B cell (primary cell): Measurements from ENCODE around the gene IPP. TPM values are rescaled to one million over a fixed set of nuclear protein-coding genes. Genes with fewer than 3 reads are reported as not detected.

Experiments
- ATAC-seq: fragments of 200-7000 bp; cut with Tn5 transposase; one replicate; pipeline ENCODE4 v1.10.0; 2021; ENCODE audit warnings: low read depth, mild to moderate bottlenecking, moderate number of reproducible peaks, moderate library complexity
- CTCF ChIA-PET: fragments of 350-600 bp; sonication (Branson Sonifier 250); formaldehyde crosslinking; loops from one replicate; lab custom pipeline; 2021; ENCODE audit warnings: antibody characterized with exemption, inconsistent platforms; lab: Charles Lee
- POLR2A ChIA-PET: fragments of 350-600 bp; sonication (Branson Sonifier 250); formaldehyde crosslinking; loops from one replicate; lab custom pipeline; 2021; ENCODE audit warnings: antibody characterized with exemption; lab: Charles Lee
- DNase-seq: peaks from one replicate; pipeline ENCODE4 v3.0.0; 2013
- H2AFZ ChIP-seq: 2 replicates; pipeline ENCODE4 v1.6.1; 2012; ENCODE audit warnings: mild to moderate bottlenecking, low read depth, low read length; ENCODE audit not compliant: insufficient read depth, poor library complexity, severe bottlenecking
- H3K27ac ChIP-seq, 2 donors: 1 replicate in 1 of 2; 2 replicates in 1 of 2; pipeline ENCODE4 v1.5.1; 2012 to 2013; ENCODE audit warnings: low read length in 2 of 2, mild to moderate bottlenecking in 2 of 2, moderate library complexity in 1 of 2
- H3K27me3 ChIP-seq, 4 experiments: fragments of 200-600 bp in 1 of 4; sonication (generic) in 1 of 4; replicated peaks in 1 of 4; 1 replicate in 2 of 4; 2 replicates in 2 of 4; pipeline versions ENCODE4 v1.6.1 to v1.7.0; 2013 to 2016; ENCODE audit warnings: low read length in 3 of 4, mild to moderate bottlenecking in 2 of 4, mixed read lengths in 1 of 4, moderate library complexity in 1 of 4; ENCODE audit not compliant: insufficient read depth in 4 of 4, control insufficient read depth in 3 of 4; ENCODE audit errors: control extremely low read depth in 1 of 4
- H3K36me3 ChIP-seq, 2 experiments: replicated peaks in 1 of 2; 1 replicate in 1 of 2; 2 replicates in 1 of 2; pipeline versions ENCODE4 v1.6.1 to v1.7.1; 2013; ENCODE audit warnings: low read length in 1 of 2; ENCODE audit not compliant: insufficient read depth in 2 of 2, control insufficient read depth in 1 of 2; ENCODE audit errors: control extremely low read depth in 1 of 2, extremely low read depth in 1 of 2
- H3K4me1 ChIP-seq, 2 donors: fragments of 200-600 bp in 1 of 2; sonication (generic) in 1 of 2; 1 replicate in 1 of 2; 2 replicates in 1 of 2; pipeline versions ENCODE4 v1.5.1 to v1.6.1; 2013 to 2017; ENCODE audit warnings: low read length in 2 of 2; ENCODE audit not compliant: control insufficient read depth in 2 of 2, insufficient read depth in 2 of 2
- H3K4me2 ChIP-seq: replicated peaks from 2 replicates; pipeline ENCODE3; 2012; ENCODE audit warnings: mild to moderate bottlenecking, low read depth, low read length; ENCODE audit not compliant: poor library complexity, severe bottlenecking
- H3K4me3 ChIP-seq, 5 experiments: fragments of 200-600 bp in 1 of 5; sonication (generic) in 1 of 5; 1 replicate in 3 of 5; 2 replicates in 2 of 5; pipeline versions ENCODE4 v1.5.1 to v1.7.0; 2011 to 2016; ENCODE audit warnings: low read length in 4 of 5, mild to moderate bottlenecking in 4 of 5, low read depth in 2 of 5, control low read depth in 1 of 5, moderate library complexity in 1 of 5; ENCODE audit not compliant: insufficient read depth in 1 of 5; ENCODE audit errors: control extremely low read depth in 1 of 5, extremely low read depth in 1 of 5
- H3K79me2 ChIP-seq: fragments of 200-600 bp; sonication (generic); one replicate; pipeline ENCODE4 v1.6.0; 2016; ENCODE audit warnings: low read length; ENCODE audit not compliant: control insufficient read depth, insufficient read depth
- H3K9ac ChIP-seq: fragments of 200-600 bp; sonication (generic); 2 replicates; pipeline ENCODE4 v1.6.1; 2017; ENCODE audit warnings: mild to moderate bottlenecking, low read length, moderate library complexity
- H3K9me3 ChIP-seq, 3 donors: one replicate each; pipeline versions ENCODE4 v1.6.1 to v1.7.1; 2013; ENCODE audit warnings: low read length in 2 of 3; ENCODE audit not compliant: control insufficient read depth in 2 of 3, insufficient read depth in 1 of 3; ENCODE audit errors: control extremely low read depth in 1 of 3
- H4K20me1 ChIP-seq: 2 replicates; pipeline ENCODE4 v1.6.0; 2012; ENCODE audit warnings: mild to moderate bottlenecking, low read length; ENCODE audit not compliant: insufficient read depth, control insufficient read depth, poor library complexity, severe bottlenecking
- H3K27ac Mint-ChIP-seq: one replicate; pipeline ENCODE4 v1.8.0; 2021; ENCODE audit warnings: mixed read lengths
- H3K27me3 Mint-ChIP-seq: one replicate; pipeline ENCODE4 v1.8.0; 2021; ENCODE audit warnings: mixed read lengths
- H3K4me1 Mint-ChIP-seq: one replicate; pipeline ENCODE4 v1.8.0; 2021; ENCODE audit warnings: mixed read lengths
- H3K4me3 Mint-ChIP-seq: one replicate; pipeline ENCODE4 v1.8.0; 2021; ENCODE audit warnings: mixed read lengths
- H3K9me3 Mint-ChIP-seq: one replicate; pipeline ENCODE4 v1.8.0; 2022; ENCODE audit warnings: mixed read lengths; ENCODE audit not compliant: insufficient read depth
- EZH2 ChIP-seq: IDR thresholded peaks from 2 replicates; pipeline ENCODE4 v1.6.1; 2012; ENCODE audit warnings: borderline replicate concordance, low read depth, mild to moderate bottlenecking, moderate library complexity, low read length; ENCODE audit not compliant: insufficient read depth, poor library complexity, severe bottlenecking
- WGBS: methylation state at CpG from one replicate; pipeline ENCODE4 v1.1.5; 2013; ENCODE audit warnings: missing lambda C conversion rate; ENCODE audit not compliant: insufficient coverage; 5-methylcytosine and 5-hydroxymethylcytosine counted together
- intact Hi-C: fragments of 100-400 bp; cut with micrococcal nuclease; formaldehyde crosslinking; loops from one replicate; pipeline ENCODE4 v1.10.0; 2022
- polyA plus RNA-seq: library from polyadenylated mRNA; depleted of rRNA; stranded (reverse); fragments of >200 nt; gene quantifications from 2 replicates; pipeline ENCODE4 v1.2.3, GENCODE V29; 2012
- total RNA-seq, 2 donors: library from RNA; stranded (reverse); fragments of 120-200 nt in 1 of 2; gene quantifications; 1 replicate in 1 of 2; 2 replicates in 1 of 2; pipeline versions ENCODE4 v1.2.3 to v1.2.4, GENCODE V29; 2013 to 2022
- TF ChIP-seq, protein P1 (sequence below): fragments of 200-600 bp; IDR thresholded peaks from one replicate; pipeline ENCODE4 v1.8.0; 2022; ENCODE audit warnings: antibody characterized with exemption, mild to moderate bottlenecking

IPP gene
- total and polyA plus RNA-seq, 2 donors (not counting 1 experiment from before 2014, with no cell fraction given), result 2.3 to 12.1 TPM

DNA sequence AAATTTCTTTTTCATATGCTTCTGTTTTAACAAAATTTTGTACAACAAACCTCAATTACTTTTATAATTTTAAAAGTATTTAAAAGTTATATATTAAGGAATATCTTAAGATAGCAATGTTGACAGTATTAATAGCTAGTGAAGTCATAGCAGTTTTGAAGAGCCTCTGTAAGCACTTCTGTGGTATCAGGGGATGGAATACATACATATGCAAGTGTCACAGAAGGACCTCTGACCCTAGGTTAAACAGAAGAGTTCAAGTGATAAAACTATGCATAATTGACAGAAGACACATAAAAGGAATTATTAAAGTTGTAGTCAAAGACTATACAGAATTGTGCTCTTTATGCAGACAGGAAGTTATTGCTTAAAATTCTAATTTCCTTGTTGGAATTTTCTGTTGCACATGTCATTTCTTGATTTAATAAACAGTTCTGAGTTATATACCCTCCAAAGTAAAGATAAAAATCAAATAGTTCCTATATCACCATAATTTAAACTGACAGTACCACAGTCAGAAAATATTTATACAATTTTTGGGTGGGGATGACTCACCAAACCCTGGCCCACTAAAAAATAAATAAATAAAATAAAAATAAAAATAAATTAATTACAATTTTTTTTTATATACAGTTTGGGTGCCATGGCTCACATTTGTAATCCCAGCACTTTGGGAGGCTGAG, 27.1 kb downstream of the IPP start:
- no peak overlapping the region for H3K27ac Mint-ChIP-seq
- intact Hi-C loops, result no loop called here
- H3K9me3 Mint-ChIP-seq, result no peaks in the 10 kb centered on the region
- TF ChIP-seq, protein P1, sequence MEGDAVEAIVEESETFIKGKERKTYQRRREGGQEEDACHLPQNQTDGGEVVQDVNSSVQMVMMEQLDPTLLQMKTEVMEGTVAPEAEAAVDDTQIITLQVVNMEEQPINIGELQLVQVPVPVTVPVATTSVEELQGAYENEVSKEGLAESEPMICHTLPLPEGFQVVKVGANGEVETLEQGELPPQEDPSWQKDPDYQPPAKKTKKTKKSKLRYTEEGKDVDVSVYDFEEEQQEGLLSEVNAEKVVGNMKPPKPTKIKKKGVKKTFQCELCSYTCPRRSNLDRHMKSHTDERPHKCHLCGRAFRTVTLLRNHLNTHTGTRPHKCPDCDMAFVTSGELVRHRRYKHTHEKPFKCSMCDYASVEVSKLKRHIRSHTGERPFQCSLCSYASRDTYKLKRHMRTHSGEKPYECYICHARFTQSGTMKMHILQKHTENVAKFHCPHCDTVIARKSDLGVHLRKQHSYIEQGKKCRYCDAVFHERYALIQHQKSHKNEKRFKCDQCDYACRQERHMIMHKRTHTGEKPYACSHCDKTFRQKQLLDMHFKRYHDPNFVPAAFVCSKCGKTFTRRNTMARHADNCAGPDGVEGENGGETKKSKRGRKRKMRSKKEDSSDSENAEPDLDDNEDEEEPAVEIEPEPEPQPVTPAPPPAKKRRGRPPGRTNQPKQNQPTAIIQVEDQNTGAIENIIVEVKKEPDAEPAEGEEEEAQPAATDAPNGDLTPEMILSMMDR, result no peak
- no peak for TF ChIP-seq EZH2
- ChIA-PET CTCF (no interaction called here), POLR2A (no interaction called here)
- H3K4me2 ChIP-seq, result no peak overlapping the region
- DNase-seq (no peak), ATAC-seq (no peak)
- no peaks in the 10 kb centered on the region for H3K27me3 ChIP-seq
- no peak overlapping the region for H3K9ac ChIP-seq
- no peaks in the 10 kb centered on the region for H3K4me1 ChIP-seq
- H3K4me1 Mint-ChIP-seq, result no peaks in the 10 kb centered on the region
- H3K4me3 Mint-ChIP-seq, result no peak overlapping the region
- no peak overlapping the region for H3K27ac ChIP-seq
- no peaks in the 10 kb centered on the region for H3K9me3 ChIP-seq
- H3K4me3 ChIP-seq, result no peak overlapping the region
- no peaks in the 10 kb centered on the region for H3K79me2 ChIP-seq
- no peaks in the 10 kb centered on the region for H3K27me3 Mint-ChIP-seq
- no peaks in the 10 kb centered on the region for H3K36me3 ChIP-seq
- H2AFZ ChIP-seq, result no peak overlapping the region
- no peaks in the 10 kb centered on the region for H4K20me1 ChIP-seq

DNA sequence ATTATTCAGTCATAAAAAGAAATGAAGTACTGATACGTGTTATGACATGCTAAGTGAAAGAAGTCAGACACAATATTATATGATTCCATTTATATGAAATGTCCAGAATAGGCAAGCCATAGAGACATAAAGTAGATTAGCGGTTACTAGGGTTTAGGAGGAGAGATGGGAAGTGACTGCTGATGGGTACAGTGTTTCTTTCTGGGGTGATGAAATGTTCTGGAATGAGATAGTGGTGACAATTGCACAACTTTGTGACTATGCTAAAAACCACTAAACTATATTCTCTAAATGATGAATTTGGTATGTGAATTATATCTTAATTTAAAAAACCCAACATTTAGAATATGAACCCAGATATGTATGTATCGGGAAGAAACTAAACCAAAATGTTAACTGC, 27.6 kb downstream of the IPP start:
- ATAC-seq (no peak), DNase-seq (no peak)
- POLR2A ChIA-PET, result no interaction called here
- no peaks in the 10 kb centered on the region for H3K9me3 ChIP-seq
- no peaks in the 10 kb centered on the region for H4K20me1 ChIP-seq
- no peaks in the 10 kb centered on the region for H3K4me1 ChIP-seq
- intact Hi-C loops, result no loop called here
- WGBS, result no CpG with 5 or more reads among the region's 3 CpGs
- Mint-ChIP-seq H3K9me3 (no peaks in the 10 kb centered on the region), H3K27me3 (no peaks in the 10 kb centered on the region), H3K27ac (no peak overlapping the region), H3K4me3 (no peak overlapping the region), H3K4me1 (no peaks in the 10 kb centered on the region)
- no peak for TF ChIP-seq EZH2
- TF ChIP-seq, protein P1, result no peak
- H3K4me2 ChIP-seq, result no peak overlapping the region
- H3K9ac ChIP-seq, result no peak overlapping the region
- no peak overlapping the region for H3K27ac ChIP-seq
- CTCF ChIA-PET, result no interaction called here
- H3K79me2 ChIP-seq, result no peaks in the 10 kb centered on the region
- no peak overlapping the region for H3K4me3 ChIP-seq
- no peaks in the 10 kb centered on the region for H3K27me3 ChIP-seq
- H3K36me3 ChIP-seq, result no peaks in the 10 kb centered on the region
- no peak overlapping the region for H2AFZ ChIP-seq
